ENCODE measurements around the gene ACVR2A.

GRCh38 chr2:147916067-147916466 is 71.2 kb downstream of the ACVR2A start:
- TF ChIP-seq EZH2 (IDR thresholded peaks at IDR 0.05; ENCODE audit: borderline replicate concordance, insufficient read depth, low read depth, low read length, poor library complexity, severe bottlenecking) (no peak), CTCF (IDR thresholded peaks at IDR 0.05) (no peak)
